Stimulated activated CD4-positive, alpha-beta T cell treated with anti-CD3 and anti-CD28 coated beads, Interleukin-15, amount 100 ng/mL, for 24 hours (primary cell): ENCODE measurements around the gene TKFC.

Source experiments
- DNase-seq: peaks from one replicate; pipeline ENCODE4 v3.0.0-alpha.2; 2020

The TKFC gene, protein sequence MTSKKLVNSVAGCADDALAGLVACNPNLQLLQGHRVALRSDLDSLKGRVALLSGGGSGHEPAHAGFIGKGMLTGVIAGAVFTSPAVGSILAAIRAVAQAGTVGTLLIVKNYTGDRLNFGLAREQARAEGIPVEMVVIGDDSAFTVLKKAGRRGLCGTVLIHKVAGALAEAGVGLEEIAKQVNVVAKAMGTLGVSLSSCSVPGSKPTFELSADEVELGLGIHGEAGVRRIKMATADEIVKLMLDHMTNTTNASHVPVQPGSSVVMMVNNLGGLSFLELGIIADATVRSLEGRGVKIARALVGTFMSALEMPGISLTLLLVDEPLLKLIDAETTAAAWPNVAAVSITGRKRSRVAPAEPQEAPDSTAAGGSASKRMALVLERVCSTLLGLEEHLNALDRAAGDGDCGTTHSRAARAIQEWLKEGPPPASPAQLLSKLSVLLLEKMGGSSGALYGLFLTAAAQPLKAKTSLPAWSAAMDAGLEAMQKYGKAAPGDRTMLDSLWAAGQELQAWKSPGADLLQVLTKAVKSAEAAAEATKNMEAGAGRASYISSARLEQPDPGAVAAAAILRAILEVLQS

DNA sequence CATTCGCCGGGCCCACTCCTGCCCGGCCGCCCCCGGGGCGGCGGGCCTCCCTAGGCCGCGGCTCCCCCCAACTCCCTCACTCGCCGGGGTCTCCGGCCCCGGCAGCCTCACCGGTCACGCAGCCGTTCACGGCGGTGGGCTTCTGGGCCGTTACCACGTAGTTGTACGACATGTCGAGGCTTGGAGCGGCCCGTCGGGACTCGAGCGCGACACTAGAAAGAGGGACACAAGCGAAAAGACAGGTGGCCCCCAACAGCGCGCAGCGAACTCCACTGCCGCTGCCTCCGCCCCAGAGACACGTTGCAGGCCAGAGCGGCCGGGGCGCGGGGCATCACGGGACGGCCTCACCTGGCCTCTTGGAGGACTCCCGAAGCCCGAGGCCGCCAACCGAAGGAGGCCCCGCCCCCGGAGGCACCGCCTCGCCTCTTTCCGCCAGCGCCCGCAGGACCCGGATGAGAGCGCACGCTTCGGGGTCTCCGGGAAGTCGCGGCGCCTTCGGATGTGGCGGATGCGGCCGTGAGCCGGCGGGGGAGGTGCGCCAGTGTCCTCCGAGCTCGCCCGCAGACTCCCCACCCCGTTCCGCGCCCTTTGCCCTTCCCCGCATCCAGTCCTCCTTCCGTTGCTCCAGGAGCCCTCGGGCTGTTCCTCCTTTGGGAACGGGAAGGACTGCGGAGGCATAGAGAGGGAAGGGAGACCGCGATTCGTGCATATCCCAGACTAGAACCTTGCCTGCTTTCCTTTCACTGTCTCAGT lies at the start of gene TKFC, which contains the start of gene DDB1:
TKFC (plus strand) TSS at position 432 of the 753 bp plus-strand sequence. CDS start 1,501 bp downstream, outside the sequence.
DDB1 (minus strand) TSS at position 309 of the 753 bp plus-strand sequence; CDS start at position 172, 137 bp downstream.
- DNase-seq: peak; percentile 99

DNA sequence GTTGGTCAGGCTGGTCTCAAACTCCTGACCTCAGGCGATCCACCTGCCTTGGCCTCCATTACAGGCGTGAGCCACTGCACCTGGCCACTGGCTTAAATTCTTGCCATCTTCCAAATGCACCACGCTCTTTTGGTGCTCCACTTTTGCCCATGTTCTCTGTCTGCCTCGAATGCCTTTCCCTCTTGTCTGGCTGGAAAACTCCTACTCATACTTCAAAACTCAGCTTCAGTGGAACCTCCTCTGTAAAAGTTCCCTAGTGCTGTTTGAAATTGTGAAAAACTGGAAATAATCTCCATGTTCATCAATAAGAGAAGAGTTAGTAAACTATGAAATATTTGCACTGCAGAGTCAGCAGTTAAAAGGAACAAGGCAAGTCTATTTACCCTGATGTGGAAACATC lies 49.4 kb upstream of the TKFC start:
- DNase-seq: no peak

DNA sequence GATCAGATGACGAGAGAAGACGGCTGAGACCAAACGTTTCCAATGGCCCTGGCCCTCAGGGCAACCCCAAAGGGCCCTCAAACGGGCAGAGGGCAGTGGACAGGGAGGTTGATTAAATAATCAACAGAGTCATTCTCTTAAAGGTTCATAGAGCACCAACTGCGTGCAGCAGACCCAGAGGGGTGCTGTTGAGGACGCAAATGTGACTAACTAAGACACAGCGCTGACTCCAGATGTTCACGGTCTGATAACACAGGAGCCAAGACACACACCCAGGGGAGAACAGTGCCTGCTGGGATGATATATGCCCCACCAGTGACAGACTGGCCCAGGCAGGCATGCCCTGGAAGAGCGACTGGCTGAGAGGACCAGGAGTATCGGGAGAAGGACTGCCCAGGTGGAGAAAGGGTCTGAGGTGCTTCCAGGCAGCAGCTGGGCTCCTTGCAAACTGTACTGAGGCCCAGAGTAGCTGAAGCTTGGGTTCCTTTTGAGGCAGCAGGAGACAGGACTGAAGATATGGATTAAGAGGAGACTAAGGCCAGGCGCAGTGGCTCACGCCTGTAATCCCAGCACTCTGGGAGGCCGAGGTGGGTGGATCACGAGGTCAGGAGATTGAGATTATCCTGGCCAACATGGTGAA lies 45.6 kb upstream of the TKFC start:
- DNase-seq: no peak

DNA sequence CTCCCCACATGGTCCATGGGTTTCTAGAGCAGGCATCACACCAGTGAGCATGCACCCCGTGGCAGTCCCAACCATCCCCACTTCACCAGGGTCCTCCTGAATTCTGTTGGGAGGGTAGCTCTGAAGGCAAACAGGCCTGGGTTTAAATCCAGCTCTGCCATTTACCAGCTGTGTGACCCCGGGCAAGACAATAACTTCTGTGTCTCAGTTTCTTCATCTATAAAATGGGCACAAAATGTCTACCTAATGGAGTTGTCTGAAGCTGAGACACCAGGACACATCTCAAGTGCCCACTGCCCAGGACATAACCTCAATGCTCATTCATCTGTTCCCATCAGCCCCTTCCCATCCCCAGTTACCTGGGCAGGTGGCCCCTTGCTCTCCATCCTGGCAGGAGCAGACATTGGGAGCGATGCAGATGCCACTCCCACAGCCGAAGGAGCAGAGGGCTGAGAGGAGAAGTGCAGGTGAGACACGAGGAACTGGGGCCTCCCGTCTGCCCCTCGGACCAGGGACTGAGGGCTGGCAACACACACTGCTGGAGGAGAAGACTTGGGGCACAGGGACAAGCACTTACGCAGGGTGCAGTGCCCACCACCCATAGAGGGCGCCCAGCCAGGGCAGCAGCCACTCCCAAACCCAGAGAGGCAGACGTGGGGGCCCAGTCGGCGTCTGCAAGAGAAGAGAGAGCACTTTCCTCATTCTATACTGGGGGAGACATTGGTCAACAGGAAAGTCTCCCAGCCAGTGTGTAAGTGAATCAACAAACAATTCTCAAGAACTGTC lies 41.9 kb upstream of the TKFC start:
- DNase-seq: peak; percentile 32

DNA sequence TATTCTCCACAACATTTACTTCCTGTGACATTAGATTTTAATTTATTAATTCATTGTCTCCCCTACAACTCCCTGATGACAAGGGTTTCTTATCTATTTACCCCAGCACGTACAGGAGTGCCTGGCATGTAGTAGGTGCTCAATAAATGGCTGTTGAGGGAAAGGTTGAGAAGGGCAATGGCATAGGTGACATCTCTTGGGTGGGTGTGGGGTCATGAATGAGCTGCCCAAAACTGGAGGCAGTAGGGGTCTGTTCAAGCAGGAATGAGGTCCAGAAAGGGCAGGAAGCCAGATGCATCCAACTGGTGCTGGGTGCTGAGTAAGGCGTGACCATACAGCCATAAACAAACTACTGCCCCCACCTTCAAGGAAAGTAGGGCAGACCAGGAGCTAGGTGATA lies 40.7 kb upstream of the TKFC start:
- no peak for DNase-seq

DNA sequence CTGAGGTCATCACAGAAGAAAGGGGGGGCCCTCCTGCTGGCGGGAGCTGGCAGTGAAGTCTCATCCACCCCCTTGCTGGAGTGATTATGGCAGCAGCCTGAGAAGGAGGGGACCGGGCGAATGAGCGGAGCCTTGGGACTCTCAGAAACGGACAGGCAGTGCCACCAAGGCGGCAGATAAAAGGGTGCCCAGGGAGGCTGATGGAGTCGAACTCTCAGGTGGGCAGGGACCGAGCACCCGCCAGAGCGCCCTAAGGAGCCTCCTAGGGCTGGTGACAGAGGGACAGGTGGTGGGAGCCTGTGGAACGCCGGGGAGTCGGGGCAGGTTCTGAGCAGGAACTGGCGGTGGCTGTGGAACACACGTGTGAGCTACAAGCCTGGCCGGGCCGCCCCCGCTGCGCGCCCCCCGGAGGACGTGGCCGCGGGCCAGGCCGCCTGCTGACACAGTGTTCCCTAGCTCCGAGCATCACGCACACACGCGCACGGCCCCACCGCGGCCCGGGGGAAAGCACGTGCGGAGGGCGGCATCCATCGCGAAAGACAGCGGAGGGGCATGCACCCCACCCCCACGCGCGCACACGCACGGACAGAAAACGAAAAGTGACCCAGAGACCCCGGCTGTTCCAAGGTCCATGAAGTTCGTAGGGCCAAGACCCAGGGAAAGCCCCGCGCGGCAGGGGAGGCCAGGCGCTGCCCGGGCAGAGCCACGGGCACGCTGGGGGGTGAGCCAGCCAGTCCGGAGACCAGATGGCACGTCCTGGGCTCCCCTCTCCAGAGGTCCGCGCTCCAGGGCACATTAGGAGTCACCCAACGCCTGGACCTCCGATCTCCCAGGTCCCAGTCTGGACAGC lies 38.9 kb upstream of the TKFC start:
- DNase-seq: peak; percentile 71

DNA sequence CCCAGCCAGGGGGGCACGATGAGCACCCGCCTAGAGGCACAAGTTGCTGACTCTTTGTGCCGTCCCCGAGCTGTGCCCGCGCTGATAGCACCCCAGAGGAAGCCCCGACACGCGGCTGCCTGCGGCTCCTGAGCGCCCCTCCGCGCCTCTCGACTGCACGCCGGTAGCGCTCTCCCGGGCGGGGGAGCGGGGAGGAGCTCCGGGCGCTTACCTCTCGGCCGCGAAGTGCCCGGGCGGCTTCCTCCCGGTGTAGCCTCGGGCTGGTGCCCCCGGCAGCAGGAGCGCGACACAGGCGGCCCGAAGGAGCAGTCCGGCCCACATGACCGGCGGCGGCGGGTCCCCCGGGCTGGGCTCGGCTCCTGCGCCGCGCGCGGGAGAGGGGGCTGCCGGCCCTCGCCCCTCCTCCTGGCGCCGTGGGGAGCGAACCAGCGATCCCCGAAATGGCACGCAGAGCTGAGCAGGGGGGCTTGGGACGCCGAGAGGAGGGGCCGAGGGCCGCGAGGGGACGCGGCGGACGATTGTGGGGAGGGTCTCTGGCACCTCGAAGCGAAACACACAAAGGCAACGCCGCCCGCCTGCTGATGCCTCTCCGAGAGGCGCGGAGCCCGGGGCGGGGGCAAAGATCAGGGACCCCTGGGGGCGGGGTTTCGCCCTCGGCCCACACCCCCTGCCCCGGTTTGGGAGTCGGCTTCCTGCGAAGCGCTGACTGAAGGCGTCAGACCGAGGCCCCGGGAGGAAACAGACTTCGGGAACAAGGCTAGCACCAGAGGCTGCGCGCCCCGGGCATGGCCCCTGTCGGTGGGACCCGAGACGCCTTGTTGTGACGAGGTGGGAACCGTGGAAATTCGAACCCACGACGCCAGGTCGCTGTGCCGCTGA lies 38.1 kb upstream of the TKFC start, which contains the start of gene VWCE:
VWCE (minus strand) TSS at position 600 of the 879 bp plus-strand sequence; CDS start at position 321, 279 bp downstream.
- peak; percentile 85 for DNase-seq

DNA sequence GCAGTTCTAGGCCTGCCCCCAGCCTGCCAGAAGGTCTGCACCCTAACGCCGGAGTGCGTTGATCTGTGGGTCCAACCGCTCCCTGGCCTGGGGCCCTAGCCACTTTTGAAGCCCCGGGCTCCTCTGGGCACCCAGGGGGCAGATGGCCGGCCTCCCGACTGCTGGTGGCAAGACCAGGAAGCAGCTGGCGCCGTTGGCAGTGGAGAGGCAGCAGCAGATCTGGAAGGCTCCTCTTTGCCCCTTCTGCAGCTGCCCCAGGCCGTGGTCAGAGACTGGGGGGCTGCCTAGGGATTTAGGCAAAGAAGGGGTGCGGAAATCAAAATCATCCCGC lies 37.5 kb upstream of the TKFC start:
- no peak for DNase-seq

DNA sequence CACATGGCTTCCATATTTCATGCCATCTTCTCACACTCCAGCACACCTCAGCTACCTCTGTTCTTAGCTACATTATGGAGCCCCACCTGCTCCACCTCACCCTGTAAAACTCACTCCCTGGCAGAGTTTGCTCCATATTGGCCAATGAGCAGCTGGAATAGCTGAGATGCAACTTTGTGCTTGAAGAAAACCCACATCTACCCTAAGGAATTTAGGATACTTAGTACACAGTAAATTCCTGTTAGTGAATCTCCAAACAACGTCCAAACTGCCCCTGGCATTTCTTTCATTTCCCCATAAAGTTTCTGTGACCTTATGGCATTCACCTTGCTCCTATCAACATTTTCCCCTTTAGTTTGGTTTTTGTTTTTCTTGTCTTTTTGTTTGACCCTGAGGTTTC lies 35.7 kb upstream of the TKFC start:
- DNase-seq: no peak

DNA sequence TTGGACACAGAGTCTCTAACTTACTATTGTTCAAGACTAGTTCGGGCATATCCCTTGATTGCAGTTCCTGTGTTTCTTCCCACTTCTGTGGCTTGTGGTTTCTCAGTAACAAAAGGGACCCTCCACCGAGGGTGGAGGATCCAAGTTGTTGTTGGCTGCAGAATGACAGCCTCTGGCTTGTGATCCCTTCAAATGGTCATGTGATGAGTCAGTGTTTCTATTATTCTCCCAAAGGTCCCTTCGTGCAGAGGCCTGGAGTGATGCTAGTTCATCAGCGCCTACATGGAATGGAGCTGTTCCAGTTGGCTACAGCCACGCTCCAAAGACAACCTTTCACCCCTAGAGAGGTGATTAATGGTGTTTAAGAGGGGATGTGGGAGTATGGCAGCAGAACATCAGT lies 35.3 kb upstream of the TKFC start:
- no peak for DNase-seq

DNA sequence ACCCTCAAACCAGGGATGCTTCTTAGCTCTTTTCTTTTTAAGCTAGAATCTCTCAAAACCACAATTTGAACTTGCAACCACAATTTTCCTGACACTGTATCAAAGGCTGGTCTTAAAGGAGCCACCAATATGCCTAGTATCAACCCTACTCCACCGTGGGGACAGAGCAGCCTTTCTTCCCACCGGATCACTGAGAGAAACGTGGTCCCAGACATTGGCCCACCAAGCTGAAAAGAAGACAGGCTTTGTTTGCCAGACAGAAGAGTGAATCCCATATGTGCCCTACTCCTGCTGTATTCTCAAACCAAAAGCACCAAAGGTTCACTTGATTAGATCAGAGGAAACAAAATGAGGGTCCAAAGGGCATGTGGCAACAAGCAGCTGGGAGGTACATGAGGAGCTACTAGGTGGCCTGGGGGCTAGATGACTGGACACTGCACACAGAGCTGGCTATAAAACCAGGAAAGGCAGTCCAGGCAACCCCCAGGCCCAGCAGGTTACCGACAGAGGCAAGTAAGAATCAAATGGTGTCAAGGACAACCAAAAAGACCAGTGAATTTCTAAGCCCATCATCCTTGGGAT lies 34.3 kb upstream of the TKFC start:
- no peak for DNase-seq

DNA sequence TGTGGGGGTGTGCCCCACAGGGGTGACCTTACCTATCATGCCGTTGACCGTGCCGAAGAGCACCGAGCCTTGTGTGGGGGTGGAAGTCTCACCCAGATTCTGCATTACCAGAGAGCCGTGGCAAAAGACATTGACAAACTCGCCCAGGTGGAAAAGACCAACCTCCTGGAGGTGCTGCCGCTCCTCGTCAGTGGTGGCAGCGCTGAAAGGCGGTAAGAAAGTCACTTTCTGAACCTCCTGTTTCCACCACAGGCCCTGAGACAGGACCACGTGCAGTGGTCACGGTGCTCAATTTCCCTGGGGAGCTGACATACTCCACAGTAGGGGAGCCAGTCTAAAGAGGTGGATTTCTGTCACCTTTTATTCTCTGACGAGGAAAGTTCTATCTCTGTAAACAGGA lies 30.5 kb upstream of the TKFC start:
- DNase-seq: no peak

DNA sequence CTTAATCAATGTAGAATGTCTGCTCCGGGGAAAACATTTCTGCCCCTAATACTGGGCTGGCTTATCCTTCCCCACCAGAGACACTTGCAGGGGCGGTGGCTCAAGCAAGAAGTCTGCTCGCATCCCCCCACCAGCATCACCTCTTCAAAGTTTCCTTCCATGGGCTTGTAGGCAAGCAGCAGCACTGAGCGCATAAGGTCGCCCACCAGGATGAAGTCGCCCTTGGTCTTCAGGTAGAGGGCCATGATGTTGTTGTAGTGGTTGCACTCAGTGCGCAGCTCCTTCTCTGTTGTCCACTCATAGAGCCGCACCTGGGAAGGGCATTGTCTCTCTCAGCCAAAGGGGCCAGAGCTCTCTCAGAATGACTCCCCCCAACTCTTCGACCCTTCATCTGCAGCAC lies 29.3 kb upstream of the TKFC start:
- no peak for DNase-seq

DNA sequence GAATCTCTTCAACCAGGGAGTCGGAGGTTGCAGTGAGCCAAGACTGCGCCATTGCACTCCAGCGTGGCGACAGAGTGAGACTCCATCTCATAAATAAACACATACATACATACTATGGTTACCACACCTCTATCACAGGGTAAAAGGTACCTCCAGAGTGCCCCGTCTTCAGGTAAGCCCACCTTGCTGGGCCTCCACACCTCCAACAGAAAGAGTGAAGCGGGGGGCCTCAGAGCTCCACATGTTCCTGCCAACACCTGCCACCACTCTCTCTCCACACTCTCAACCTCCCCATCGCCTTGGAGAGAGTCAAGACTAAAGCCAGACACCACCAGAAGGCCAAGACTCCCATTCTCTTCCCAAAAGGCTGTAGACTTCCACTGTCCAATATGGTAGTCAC lies 27.6 kb upstream of the TKFC start:
- DNase-seq: no peak

DNA sequence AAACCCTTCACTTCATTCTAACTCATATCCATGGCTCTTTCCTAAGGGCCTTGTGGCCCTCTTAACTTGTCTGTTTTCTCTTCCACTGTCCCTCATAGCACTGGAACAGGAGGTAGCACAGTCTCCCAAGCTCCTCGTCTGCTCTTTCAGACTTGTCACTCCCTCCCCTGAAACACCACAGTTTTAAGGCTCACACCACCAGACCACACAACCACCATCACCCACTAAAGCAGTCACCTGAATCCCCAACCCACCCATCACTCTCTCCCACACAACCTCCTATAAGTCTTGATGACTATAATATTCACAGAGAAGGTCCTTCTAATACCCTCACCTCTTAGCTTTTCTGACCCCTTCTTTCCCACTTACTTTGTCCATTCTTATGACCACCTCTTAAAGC lies 26.8 kb upstream of the TKFC start:
- no peak for DNase-seq

DNA sequence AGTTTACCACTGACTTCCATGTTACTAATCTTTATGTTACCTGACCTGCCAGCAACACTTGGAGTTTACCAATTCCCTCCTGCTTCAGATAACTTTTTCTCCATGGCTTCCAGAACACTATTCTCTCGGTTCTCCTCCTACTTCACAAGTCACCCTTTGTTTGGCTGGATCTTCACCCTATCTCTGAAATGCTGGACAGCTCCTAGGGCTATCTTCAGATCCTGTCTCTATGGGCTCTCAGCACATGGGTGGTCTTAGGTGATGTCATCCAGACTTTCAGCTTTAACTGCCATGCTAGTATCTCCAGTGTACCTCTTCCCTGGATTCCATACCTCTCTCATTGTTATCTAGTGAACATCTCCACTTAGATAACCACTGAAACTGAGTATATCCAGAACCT lies 25.7 kb upstream of the TKFC start:
- DNase-seq: no peak

DNA sequence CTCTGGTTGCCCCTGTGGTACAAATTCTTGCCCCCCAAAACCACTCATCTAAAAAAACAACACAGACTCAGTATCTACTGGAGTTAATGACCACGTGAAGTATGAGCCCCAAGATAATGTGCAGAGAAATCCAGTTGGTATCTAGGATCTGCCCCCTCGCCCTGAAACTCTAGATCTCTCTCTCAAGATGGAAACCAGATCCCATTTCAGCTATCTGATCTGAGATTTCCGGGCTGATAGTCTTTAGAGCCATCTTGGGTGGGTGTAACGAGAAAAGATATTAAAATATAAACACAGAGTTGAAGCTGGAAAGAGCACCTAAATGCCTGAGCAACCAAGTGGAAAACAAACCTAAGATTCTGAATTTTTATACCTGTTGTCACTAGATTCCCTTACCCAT lies 23.9 kb upstream of the TKFC start:
- no peak for DNase-seq

DNA sequence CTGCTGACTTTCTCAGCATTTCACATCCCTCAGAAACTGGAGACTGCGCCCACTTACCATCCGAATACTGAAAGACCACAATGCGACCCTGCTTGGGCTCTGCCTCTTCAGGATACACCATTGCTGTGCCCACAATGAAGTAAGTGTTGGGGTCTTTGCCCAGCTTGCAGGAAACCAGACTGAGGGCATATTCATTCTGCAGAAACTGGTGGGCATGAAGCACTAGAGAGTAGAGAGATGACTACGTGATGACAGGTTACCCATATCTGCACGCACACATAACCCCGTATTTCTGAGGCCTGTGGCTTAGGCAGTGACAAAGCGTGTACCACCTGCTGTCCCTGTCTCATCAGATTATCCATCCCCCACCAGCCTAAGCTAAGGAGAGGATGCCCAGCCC lies 23.3 kb upstream of the TKFC start:
- no peak for DNase-seq

DNA sequence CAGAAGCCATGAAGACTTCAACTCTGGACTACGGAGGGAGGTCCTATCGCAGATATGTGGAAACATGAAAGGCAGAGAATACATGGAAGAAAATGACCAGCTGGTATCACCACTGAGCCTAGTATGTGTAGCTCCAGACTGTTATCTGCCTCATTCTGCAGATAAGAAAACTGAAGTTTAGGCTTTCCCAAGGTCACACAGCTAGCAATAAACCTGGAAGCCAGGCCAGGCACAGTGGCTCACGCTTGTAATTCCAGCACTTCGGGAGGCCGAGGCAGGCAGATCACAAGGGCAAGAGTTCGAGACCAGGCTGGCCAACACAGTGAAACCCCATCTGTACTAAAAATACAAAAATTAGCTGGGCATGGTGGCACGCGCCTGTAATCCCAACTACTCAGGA lies 22.3 kb upstream of the TKFC start:
- DNase-seq: no peak

DNA sequence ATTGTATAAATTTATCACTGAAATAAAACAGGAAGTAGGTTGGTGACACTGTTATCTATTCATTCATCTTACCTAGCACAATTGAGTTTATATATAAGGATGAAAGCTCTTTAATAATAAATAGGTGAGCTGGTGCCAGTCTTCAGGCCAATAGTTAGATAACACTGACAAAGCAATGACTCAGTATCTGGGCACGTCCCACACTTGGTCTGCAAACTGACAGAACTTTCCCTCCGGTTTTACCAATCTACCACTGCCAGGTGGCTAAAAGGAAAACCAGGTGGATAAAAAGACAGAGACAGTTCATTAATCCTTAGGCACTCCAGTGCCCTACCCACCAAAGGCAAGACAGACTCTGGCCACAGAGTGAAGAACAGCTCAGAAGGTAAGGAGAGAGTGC lies 17.8 kb upstream of the TKFC start:
- no peak for DNase-seq
